Endothelial cell of umbilical vein (primary cell): ENCODE results near the gene CYTH1. TPM values are rescaled to one million over a fixed set of nuclear protein-coding genes. Genes with fewer than 3 reads are reported as not detected.
A peak's percentile ranks its signal among the peaks of the same experiment; 100 is the strongest.

Experiments
- BruUV-seq: library from RNA; stranded (reverse); fragments of 400-500 nt; replicated peaks from 2 replicates; lab custom pipeline; 2021; lab: Mats Ljungman, UMichigan
- CTCF ChIA-PET: fragments of 300-600, 350-600 bp; sonication (Branson Sonifier 250); formaldehyde crosslinking; loops from one replicate; lab custom pipeline; 2021; ENCODE audit warnings: antibody characterized with exemption, inconsistent platforms; lab: Charles Lee
- POLR2A ChIA-PET: fragments of 300-600, 350-600 bp; sonication (Branson Sonifier 250); formaldehyde crosslinking; loops from one replicate; lab custom pipeline; 2021; ENCODE audit warnings: antibody characterized with exemption, inconsistent platforms; lab: Charles Lee
- DNase-seq: peaks from one replicate; pipeline ENCODE4 v3.0.0-alpha.2; 2011; ENCODE audit warnings: low read depth, low spot score
- FAIRE-seq: peaks from 2 replicates; lab custom pipeline; 2011; peaks lifted over from hg19 to GRCh38; lab: Jason Lieb, UNC
- H2AFZ ChIP-seq: 2 replicates; pipeline ENCODE4 v1.6.0; 2012; ENCODE audit warnings: low read depth, low read length, control low read depth, inconsistent platforms
- H3K27ac ChIP-seq: 2 replicates; pipeline ENCODE4 v1.5.1; 2011; ENCODE audit warnings: low read depth, mild to moderate bottlenecking, control low read depth, low read length, moderate library complexity; ENCODE audit not compliant: insufficient read depth
- H3K27me3 ChIP-seq, 2 experiments: 2 replicates each; pipeline versions ENCODE4 v1.6.0 to v1.6.1; 2011; ENCODE audit warnings: low read length in 2 of 2, mixed read lengths in 1 of 2; ENCODE audit not compliant: control insufficient read depth in 2 of 2, insufficient read depth in 2 of 2
- H3K36me3 ChIP-seq, 2 experiments: 2 replicates in 1 of 2; 3 replicates in 1 of 2; pipeline ENCODE4 v1.5.1; 2011; ENCODE audit warnings: low read length in 2 of 2, mild to moderate bottlenecking in 1 of 2, moderate library complexity in 1 of 2; ENCODE audit not compliant: control insufficient read depth in 2 of 2, insufficient read depth in 2 of 2; ENCODE audit errors: extremely low read depth in 1 of 2
- H3K4me1 ChIP-seq: 3 replicates; pipeline ENCODE4 v1.5.1; 2011; ENCODE audit warnings: mild to moderate bottlenecking, low read length; ENCODE audit not compliant: control insufficient read depth, insufficient read depth; ENCODE audit errors: extremely low read depth
- H3K4me2 ChIP-seq: 2 replicates; pipeline ENCODE4 v1.6.1; 2011; ENCODE audit warnings: low read length, control low read depth, mixed read lengths; ENCODE audit not compliant: insufficient read depth
- H3K4me3 ChIP-seq, 3 experiments: fragments of 200-600 bp in 1 of 3; sonication (generic), shearing (Covaris generic) in 1 of 3; replicated peaks in 1 of 3; 2 replicates each; pipeline ENCODE4 v1.5.1; 2011 to 2016; ENCODE audit warnings: control low read depth in 3 of 3, low read length in 3 of 3, mild to moderate bottlenecking in 2 of 3, inconsistent platforms in 1 of 3, low read depth in 1 of 3, moderate library complexity in 1 of 3; ENCODE audit not compliant: insufficient read depth in 1 of 3
- H3K79me2 ChIP-seq: 2 replicates; pipeline ENCODE4 v1.6.0; 2012; ENCODE audit warnings: low read length, inconsistent platforms; ENCODE audit not compliant: control insufficient read depth, insufficient read depth
- H3K9ac ChIP-seq: replicated peaks from 2 replicates; pipeline ENCODE3; 2011; ENCODE audit warnings: low read length, control low read depth; ENCODE audit not compliant: insufficient read depth; ENCODE audit errors: extremely low read depth
- H3K9me1 ChIP-seq: replicated peaks from 3 replicates; pipeline ENCODE4 v1.6.0; 2011; ENCODE audit warnings: mild to moderate bottlenecking, low read length; ENCODE audit not compliant: control insufficient read depth, insufficient read depth; ENCODE audit errors: extremely low read depth
- H3K9me3 ChIP-seq: replicated peaks from 2 replicates; pipeline ENCODE4 v1.5.1; 2012; ENCODE audit warnings: low read length, inconsistent platforms; ENCODE audit not compliant: control insufficient read depth, insufficient read depth
- H4K20me1 ChIP-seq: replicated peaks from 2 replicates; pipeline ENCODE3; 2011; ENCODE audit warnings: mild to moderate bottlenecking, low read length; ENCODE audit not compliant: control insufficient read depth, insufficient read depth; ENCODE audit errors: extremely low read depth
- CTCF ChIP-seq, 2 donors: IDR thresholded peaks; 1 replicate in 1 of 2; 2 replicates in 1 of 2; pipeline ENCODE4 v1.5.1; 2011; ENCODE audit warnings: low read length in 2 of 2, mild to moderate bottlenecking in 2 of 2, moderate library complexity in 2 of 2, control low read depth in 1 of 2, inconsistent platforms in 1 of 2, low read depth in 1 of 2; ENCODE audit not compliant: insufficient read depth in 1 of 2; ENCODE audit errors: extremely low read depth in 1 of 2
- EZH2 ChIP-seq: IDR thresholded peaks from 2 replicates; pipeline ENCODE4 v1.6.1; 2012; ENCODE audit warnings: borderline replicate concordance, low read depth, mild to moderate bottlenecking, moderate library complexity, low read length, inconsistent platforms; ENCODE audit not compliant: severe bottlenecking
- FOS ChIP-seq: IDR thresholded peaks from 2 replicates; pipeline ENCODE4 v1.6.1; 2011; ENCODE audit warnings: mild to moderate bottlenecking, low read length, moderate library complexity, borderline replicate concordance; ENCODE audit not compliant: insufficient read depth
- GATA2 ChIP-seq: IDR thresholded peaks from 2 replicates; pipeline ENCODE4 v1.7.0; 2011; ENCODE audit warnings: low read depth, mild to moderate bottlenecking, moderate library complexity, mixed read lengths, low read length; ENCODE audit not compliant: insufficient read length, insufficient read depth
- JUN ChIP-seq: IDR thresholded peaks from 2 replicates; pipeline ENCODE4 v1.6.1; 2011; ENCODE audit warnings: borderline replicate concordance, low read depth; ENCODE audit not compliant: insufficient read length, insufficient read depth
- MAX ChIP-seq: IDR thresholded peaks from 2 replicates; pipeline ENCODE4 v1.6.1; 2011; ENCODE audit not compliant: insufficient read depth, insufficient read length
- MYC ChIP-seq: IDR thresholded peaks from one replicate; pipeline ENCODE4 v1.6.1; 2011; ENCODE audit warnings: mild to moderate bottlenecking, low read depth, low read length
- POLR2A ChIP-seq: IDR thresholded peaks from 2 replicates; pipeline ENCODE4 v1.6.1; 2012; ENCODE audit warnings: low read depth, mild to moderate bottlenecking, control low read depth, low read length
- POLR2AphosphoS5 ChIP-seq: IDR thresholded peaks from 2 replicates; pipeline ENCODE4 v1.6.1; 2012; ENCODE audit warnings: low read depth, mild to moderate bottlenecking, control low read depth, low read length, moderate library complexity; ENCODE audit not compliant: insufficient read depth
- dilution Hi-C: fragments of 300-500 bp; cut with MboI; formaldehyde crosslinking; loops from one replicate; pipeline ENCODE4 v1.15.0; 2019; ENCODE audit warnings: low sequenced_read_pairs; ENCODE audit not compliant: extremely low pct_ligation_motif_present
- intact Hi-C: fragments of 100-400 bp; cut with micrococcal nuclease; formaldehyde crosslinking; loops from one replicate; pipeline ENCODE4 v1.10.0; 2022
- polyA plus RNA-seq, 4 experiments: library from polyadenylated mRNA; depleted of rRNA in 3 of 4; stranded (reverse) in 3 of 4; unstranded in 1 of 4; fragments of >200 nt; gene quantifications; 2 replicates each; pipeline versions ENCODE4 v1.2.1 to v1.2.3, GENCODE V29; 2011 to 2012; ENCODE audit warnings: missing spikeins in 1 of 4
- total RNA-seq: library from RNA; stranded (reverse); gene quantifications from 2 replicates; pipeline ENCODE4 v1.2.3, GENCODE V29; 2021

Gene CYTH1
- total and polyA plus RNA-seq, 2 donors (not counting 3 experiments of a cell fraction or from before 2014, with no cell fraction given), result 35.9 to 49.9 TPM

- peak; percentile 90 for FAIRE-seq
- Histone ChIP-seq H3K4me2 (peak overlapping the region; percentile 97), H3K4me1 (peaks cover 29% of the 10 kb centered on the region), H3K27me3 (no peaks in the 10 kb centered on the region), H4K20me1 (no peaks in the 10 kb centered on the region), H3K4me3 (peak overlapping the region; percentile 47 to 77 (median 54)), H3K27ac (peak overlapping the region; percentile 83), H3K9me3 (no peaks in the 10 kb centered on the region), H3K36me3 (no peaks in the 10 kb centered on the region), H3K9me1 (no peaks in the 10 kb centered on the region), H3K9ac (peak overlapping the region; percentile 88), H3K79me2 (peaks cover 27% of the 10 kb centered on the region), H2AFZ (peak overlapping the region; percentile 72)
- intact Hi-C loops (loop anchor here (1.0 kb wide), 2 partner anchors 9 to 21 kb away; no protein-coding TSS in a partner anchor), dilution Hi-C loops (no loop called here)
- CTCF ChIA-PET, result interaction anchor here (0.9 to 3.1 kb wide), 9 partner anchors 9 to 240 kb away, joined by 3 to 17 read pairs (median 4); no protein-coding TSS in a partner anchor
- DNase-seq, result peak; percentile 79
- POLR2A ChIA-PET, result no interaction called here
- TF ChIP-seq MAX, result no peak
- TF ChIP-seq MYC, result no peak
- no peak for TF ChIP-seq FOS
- no peak for TF ChIP-seq POLR2A
- TF ChIP-seq CTCF (IDR thresholded peaks at IDR 0.05; ENCODE audit: extremely low read depth in 1 of 2, insufficient read depth in 1 of 2, low read depth in 1 of 2, low read length in 2 of 2), result peak in 1 of 2 donors; percentile 23
- TF ChIP-seq EZH2, result no peak
- no peak for TF ChIP-seq JUN
- TF ChIP-seq POLR2AphosphoS5, result peak; percentile 27
- no peak for TF ChIP-seq GATA2
- no TSS peak for BruUV-seq
Measured at GRCh38 chr17:78736526-78737079, 45.5 kb downstream of the CYTH1 start.
